ENCODE results near the gene CHRNA4. TPM values are rescaled to one million over a fixed set of nuclear protein-coding genes. Genes with fewer than 3 reads are reported as not detected.

Gene CHRNA4
- total RNA-seq, 2 donors from 2014 or later: not detected

- H3K4me3 Mint-ChIP-seq: no peak overlapping the region
- no peak overlapping the region for H3K27ac Mint-ChIP-seq
- H3K27me3 Mint-ChIP-seq: peaks cover 20% of the 10 kb centered on the region
- peaks cover 2% of the 10 kb centered on the region for H3K4me1 Mint-ChIP-seq
- H3K36me3 Mint-ChIP-seq (ENCODE audit: low read depth): peaks cover 6% of the 10 kb centered on the region
- DNase-seq (no peak), ATAC-seq (no peak)
- H3K9me3 ChIP-seq (ENCODE audit: control insufficient read depth, low read length, poor library complexity, severe bottlenecking): no peaks in the 10 kb centered on the region
Measured at GRCh38 chr20:63359937-63360849, 956 bp downstream of the CHRNA4 start.

GRCh38 chr20:63359164-63359934 lies 1.8 kb downstream of the CHRNA4 start:
- Mint-ChIP-seq H3K4me3 (no peak overlapping the region), H3K4me1 (peaks cover 2% of the 10 kb centered on the region), H3K36me3 (ENCODE audit: low read depth) (peaks cover 6% of the 10 kb centered on the region), H3K27ac (no peak overlapping the region), H3K27me3 (peaks cover 20% of the 10 kb centered on the region)
- ATAC-seq (no peak), DNase-seq (no peak)
- no peaks in the 10 kb centered on the region for H3K9me3 ChIP-seq (ENCODE audit: control insufficient read depth, low read length, poor library complexity, severe bottlenecking)

DNA sequence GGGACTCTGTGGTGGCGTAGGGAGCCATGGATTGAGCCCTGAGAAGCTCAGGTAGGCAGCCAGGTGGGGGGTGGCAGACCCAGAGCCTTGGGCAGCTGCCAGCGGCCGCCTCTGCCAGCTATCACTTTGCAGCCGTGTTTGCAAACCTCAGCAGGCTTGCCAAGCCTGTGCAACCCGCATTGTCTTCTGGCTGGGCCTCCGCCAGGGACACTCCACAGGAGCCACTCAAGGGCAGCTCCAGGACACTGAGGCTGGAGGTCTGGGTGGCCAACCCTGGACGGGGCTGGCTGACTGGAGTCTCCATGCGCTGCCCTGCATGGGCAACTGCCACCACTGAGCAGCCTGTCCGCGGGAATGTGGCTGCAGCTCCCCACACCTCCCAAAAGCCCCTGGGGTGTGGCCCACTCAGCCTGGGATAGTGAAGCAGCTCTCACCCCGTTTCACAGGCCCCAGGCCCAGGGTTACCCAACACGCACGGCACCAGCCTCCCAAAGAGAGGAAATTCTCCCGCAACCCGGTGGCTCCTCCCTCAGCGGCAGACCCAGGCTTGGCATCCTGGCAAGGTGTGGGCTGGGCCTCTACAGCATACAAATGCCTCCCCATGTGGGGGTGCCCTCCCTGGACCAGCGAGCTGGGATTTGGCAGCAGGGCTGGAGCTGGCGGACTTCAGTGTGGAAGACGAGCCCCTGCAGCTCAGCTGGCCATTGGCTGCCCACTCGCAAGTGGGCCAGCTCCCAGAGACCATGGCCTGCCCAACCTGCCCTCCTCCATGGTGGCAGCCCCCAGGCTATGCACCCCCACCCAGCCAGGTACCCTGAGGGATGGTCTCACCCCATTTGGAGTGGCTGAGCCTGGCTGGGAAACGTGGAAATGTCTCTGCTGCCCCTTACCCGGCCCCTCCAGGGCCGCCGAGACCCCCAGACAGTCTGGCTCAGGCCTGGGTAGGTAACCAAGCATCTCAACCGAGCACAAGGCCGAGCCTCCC lies 2.9 kb downstream of the CHRNA4 start:
- no peak overlapping the region for H3K4me3 Mint-ChIP-seq
- peaks cover 10% of the 10 kb centered on the region for H3K27me3 Mint-ChIP-seq
- H3K9me3 ChIP-seq (ENCODE audit: control insufficient read depth, low read length, poor library complexity, severe bottlenecking): no peaks in the 10 kb centered on the region
- peaks cover 2% of the 10 kb centered on the region for H3K4me1 Mint-ChIP-seq
- peaks cover 6% of the 10 kb centered on the region for H3K36me3 Mint-ChIP-seq (ENCODE audit: low read depth)
- DNase-seq: no peak
- H3K27ac Mint-ChIP-seq: no peak overlapping the region
- no peak for ATAC-seq

GRCh38 chr20:63356931-63357879 lies 3.9 kb downstream of the CHRNA4 start:
- ATAC-seq (no peak), DNase-seq (no peak)
- Mint-ChIP-seq H3K27ac (no peak overlapping the region), H3K27me3 (peaks cover 1% of the 10 kb centered on the region), H3K4me3 (no peak overlapping the region), H3K36me3 (ENCODE audit: low read depth) (no peaks in the 10 kb centered on the region), H3K4me1 (no peaks in the 10 kb centered on the region)
- no peaks in the 10 kb centered on the region for H3K9me3 ChIP-seq (ENCODE audit: control insufficient read depth, low read length, poor library complexity, severe bottlenecking)

- no peak for ATAC-seq
- H3K27me3 Mint-ChIP-seq: no peaks in the 10 kb centered on the region
- no peaks in the 10 kb centered on the region for H3K36me3 Mint-ChIP-seq (ENCODE audit: low read depth)
- no peaks in the 10 kb centered on the region for H3K9me3 ChIP-seq (ENCODE audit: control insufficient read depth, low read length, poor library complexity, severe bottlenecking)
- no peak overlapping the region for H3K27ac Mint-ChIP-seq
- DNase-seq: no peak
- no peak overlapping the region for H3K4me3 Mint-ChIP-seq
- H3K4me1 Mint-ChIP-seq: no peaks in the 10 kb centered on the region
Measured at GRCh38 chr20:63356511-63356910, 4.6 kb downstream of the CHRNA4 start.

DNA sequence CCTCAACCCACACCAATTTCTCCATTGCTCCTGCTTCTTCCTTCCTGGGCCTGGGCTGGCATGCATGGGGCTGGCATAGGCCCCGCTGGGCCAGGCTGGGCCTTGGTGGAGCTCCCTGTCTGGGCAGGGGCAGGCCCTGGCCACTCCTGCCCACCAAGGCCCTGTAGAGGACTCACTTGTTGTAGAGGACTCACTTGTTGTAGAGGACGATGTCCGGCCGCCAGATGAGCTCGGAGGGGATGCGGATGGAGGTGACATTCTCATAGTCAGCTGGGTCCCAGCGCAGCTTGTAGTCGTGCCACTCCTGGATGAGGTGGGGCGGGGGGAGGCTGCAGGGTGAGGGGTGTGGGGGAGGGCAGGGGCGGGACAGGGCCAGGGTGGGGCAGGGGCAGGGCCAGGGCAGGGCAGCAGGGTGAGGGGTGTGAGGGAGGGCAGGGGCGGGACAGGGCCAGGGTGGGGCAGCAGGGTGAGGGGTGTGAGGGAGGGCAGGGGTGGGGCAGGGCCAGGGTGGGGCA lies 5.3 kb downstream of the CHRNA4 start:
- Mint-ChIP-seq H3K4me3 (no peak overlapping the region), H3K27me3 (no peaks in the 10 kb centered on the region), H3K36me3 (ENCODE audit: low read depth) (no peaks in the 10 kb centered on the region), H3K27ac (no peak overlapping the region), H3K4me1 (no peaks in the 10 kb centered on the region)
- no peak for DNase-seq
- no peak for ATAC-seq
- H3K9me3 ChIP-seq (ENCODE audit: control insufficient read depth, low read length, poor library complexity, severe bottlenecking): no peaks in the 10 kb centered on the region

DNA sequence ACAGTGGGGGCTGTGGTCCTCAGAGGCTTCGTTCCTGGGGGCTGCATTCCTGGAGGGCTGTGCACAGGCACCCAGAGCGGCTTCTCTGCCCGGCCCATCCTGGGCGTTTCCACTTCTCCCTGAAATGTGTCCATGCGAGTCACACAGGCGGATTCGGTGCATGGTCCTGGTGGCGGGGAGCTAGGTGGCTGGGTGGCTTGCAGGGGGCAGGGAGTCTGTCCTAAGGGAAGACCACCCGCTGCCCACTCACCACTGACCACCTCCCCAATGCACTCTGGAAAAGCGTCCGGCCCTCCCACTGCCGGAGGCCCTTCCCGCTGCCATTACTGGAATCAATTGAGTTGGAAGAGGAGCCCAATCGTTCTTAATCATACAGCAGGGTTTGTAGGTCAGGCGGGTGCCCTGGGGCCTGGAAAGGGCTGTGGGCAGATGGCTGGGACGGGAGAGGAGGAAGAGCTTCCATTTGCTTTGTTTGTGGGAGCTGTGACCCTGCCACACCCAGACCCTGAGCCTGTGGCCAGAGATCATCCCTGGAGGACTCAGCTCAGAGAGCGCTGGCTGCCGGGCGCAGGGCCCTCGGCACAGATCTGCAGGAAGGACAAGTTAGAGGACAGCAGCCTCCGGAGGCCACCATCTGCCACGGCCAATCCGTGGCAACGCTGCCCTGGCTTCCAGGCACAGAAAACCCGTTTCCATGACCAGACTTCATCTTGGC lies 6.4 kb downstream of the CHRNA4 start:
- no peaks in the 10 kb centered on the region for H3K9me3 ChIP-seq (ENCODE audit: control insufficient read depth, low read length, poor library complexity, severe bottlenecking)
- H3K36me3 Mint-ChIP-seq (ENCODE audit: low read depth): no peaks in the 10 kb centered on the region
- DNase-seq: no peak
- no peak overlapping the region for H3K27ac Mint-ChIP-seq
- no peak overlapping the region for H3K4me3 Mint-ChIP-seq
- H3K4me1 Mint-ChIP-seq: no peaks in the 10 kb centered on the region
- ATAC-seq: no peak
- no peaks in the 10 kb centered on the region for H3K27me3 Mint-ChIP-seq

- H3K9me3 ChIP-seq (ENCODE audit: control insufficient read depth, low read length, poor library complexity, severe bottlenecking): no peaks in the 10 kb centered on the region
- no peak overlapping the region for H3K27ac Mint-ChIP-seq
- no peaks in the 10 kb centered on the region for H3K36me3 Mint-ChIP-seq (ENCODE audit: low read depth)
- ATAC-seq (no peak), DNase-seq (no peak)
- H3K27me3 Mint-ChIP-seq: no peaks in the 10 kb centered on the region
- H3K4me3 Mint-ChIP-seq: no peak overlapping the region
- no peaks in the 10 kb centered on the region for H3K4me1 Mint-ChIP-seq
Measured at GRCh38 chr20:63352811-63353221, 8.3 kb downstream of the CHRNA4 start.

DNA sequence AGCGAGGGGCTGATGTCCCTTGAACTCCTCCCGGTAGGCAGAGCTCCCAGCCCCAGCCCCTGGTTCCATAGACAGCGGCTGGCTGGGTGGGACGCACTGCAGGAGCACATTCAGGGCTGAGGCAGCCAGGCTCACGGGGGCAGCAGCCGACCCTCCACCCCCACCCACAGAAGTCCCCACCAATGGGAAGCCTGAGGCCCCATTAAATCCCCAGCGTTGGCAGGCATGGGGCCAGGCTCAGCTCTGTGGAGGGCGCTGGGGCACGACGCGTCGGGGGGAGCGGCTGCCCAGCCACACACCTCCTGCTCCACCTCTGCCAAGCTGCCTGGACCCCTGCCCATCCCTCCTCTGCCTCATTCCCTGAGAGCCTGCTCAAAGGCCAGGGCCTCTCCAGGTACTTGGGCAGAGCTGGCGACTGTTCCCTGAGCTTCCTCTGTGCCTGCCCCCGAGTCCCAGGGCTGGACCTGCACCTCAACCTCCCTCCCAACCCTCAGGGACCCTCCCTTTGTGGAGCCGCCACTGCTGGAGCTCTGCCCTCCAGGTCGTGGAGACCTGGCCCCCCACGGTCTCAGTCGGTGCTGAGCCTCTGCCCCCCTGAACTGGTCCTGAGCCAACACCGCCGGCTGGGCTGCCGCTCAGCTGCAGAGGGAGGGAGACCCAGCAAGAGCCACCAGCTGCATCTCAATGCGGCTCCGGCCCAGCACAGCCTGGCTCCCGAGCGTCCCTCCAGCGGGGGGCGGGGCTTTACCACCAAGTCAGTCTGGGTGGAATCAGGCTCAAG lies 9.1 kb downstream of the CHRNA4 start:
- no peak overlapping the region for H3K4me3 Mint-ChIP-seq
- no peaks in the 10 kb centered on the region for H3K36me3 Mint-ChIP-seq (ENCODE audit: low read depth)
- no peaks in the 10 kb centered on the region for H3K27me3 Mint-ChIP-seq
- no peak overlapping the region for H3K27ac Mint-ChIP-seq
- DNase-seq: no peak
- no peaks in the 10 kb centered on the region for H3K9me3 ChIP-seq (ENCODE audit: control insufficient read depth, low read length, poor library complexity, severe bottlenecking)
- no peak for ATAC-seq
- no peaks in the 10 kb centered on the region for H3K4me1 Mint-ChIP-seq

- no peaks in the 10 kb centered on the region for H3K9me3 ChIP-seq (ENCODE audit: control insufficient read depth, low read length, poor library complexity, severe bottlenecking)
- no peak overlapping the region for H3K4me3 Mint-ChIP-seq
- DNase-seq (no peak), ATAC-seq (no peak)
- no peaks in the 10 kb centered on the region for H3K36me3 Mint-ChIP-seq (ENCODE audit: low read depth)
- no peak overlapping the region for H3K27ac Mint-ChIP-seq
- H3K4me1 Mint-ChIP-seq: no peaks in the 10 kb centered on the region
- H3K27me3 Mint-ChIP-seq: no peaks in the 10 kb centered on the region
Measured at GRCh38 chr20:63351326-63351700, 9.8 kb downstream of the CHRNA4 start.
